ENCODE results near the gene ARFRP1. TPM values are rescaled to one million over a fixed set of nuclear protein-coding genes. Genes with fewer than 3 reads are reported as not detected.

ARFRP1 gene
- total and polyA plus RNA-seq, 2 of the 13 experiments (the other 11 are each of a cell fraction or from before 2014, with no cell fraction given) = 32.0 to 51.1 TPM

- TF ChIP-seq MXD1 (CRISPR knock-in tag; IDR thresholded peaks at IDR 0.05) (peak; percentile 12; the same call in 1 of the 2 replicates), RFXANK (CRISPR knock-in tag; IDR thresholded peaks at IDR 0.05) (no peak), ZNF629 (CRISPR knock-in tag; conservative IDR thresholded peaks at IDR 0.05) (0 out of 2 replicates have a peak, but pooled peaks have one; percentile 5), SATB2 (CRISPR knock-in tag; IDR thresholded peaks at IDR 0.05) (no peak), NCOA1 (CRISPR knock-in tag; IDR thresholded peaks at IDR 0.05) (no peak), PLRG1 (conservative IDR thresholded peaks at IDR 0.05) (no peak), HNRNPL (IDR thresholded peaks at IDR 0.05; ENCODE audit: low read depth, low read length) (peak; percentile 63; the same call in 1 of the 2 replicates), ZNF563 (CRISPR knock-in tag; IDR thresholded peaks at IDR 0.05) (no peak), ZNF724P (CRISPR knock-in tag; IDR thresholded peaks at IDR 0.05; ENCODE audit: borderline replicate concordance) (0 out of 2 replicates have a peak, but pooled peaks have one; percentile 7), ZNF280B (CRISPR knock-in tag; IDR thresholded peaks at IDR 0.05; ENCODE audit: borderline replicate concordance) (peak; percentile 88), ZNF580 (CRISPR knock-in tag; IDR thresholded peaks at IDR 0.05; ENCODE audit: borderline replicate concordance, low read depth) (no peak), ZFP91 (CRISPR knock-in tag; IDR thresholded peaks at IDR 0.05; ENCODE audit: borderline replicate concordance) (peak; percentile 27; the same call in 1 of the 2 replicates), ZNF281 (CRISPR knock-in tag; IDR thresholded peaks at IDR 0.05; ENCODE audit: borderline replicate concordance) (0 out of 2 replicates have a peak, but pooled peaks have one; percentile 20), KDM3A (CRISPR knock-in tag; IDR thresholded peaks at IDR 0.05; ENCODE audit: low read depth) (no peak), ZNF704 (CRISPR knock-in tag; IDR thresholded peaks at IDR 0.05; ENCODE audit: borderline replicate concordance) (0 out of 2 replicates have a peak, but pooled peaks have one; percentile 65), USF2 (IDR thresholded peaks at IDR 0.05; ENCODE audit: low read depth, low read length) (no peak), USF2 (CRISPR knock-in tag; IDR thresholded peaks at IDR 0.05; ENCODE audit: borderline replicate concordance) (no peak)
Measured at GRCh38 chr20:63708301-63709148, 749 bp upstream of the ARFRP1 start (continued).
